Activated naive CD8-positive, alpha-beta T cell (primary cell): ENCODE data around the gene LYPD8.
"Not testable (repeated sequence)": the region's sequence is repeated elsewhere in the genome, so short reads cannot be mapped to it uniquely, and the experiment has no call there.

Experiments
- H3K27ac Mint-ChIP-seq: one replicate; pipeline ENCODE4 v1.8.0; 2021; ENCODE audit warnings: mixed read lengths
- H3K27me3 Mint-ChIP-seq: one replicate; pipeline ENCODE4 v1.8.0; 2021; ENCODE audit warnings: mixed read lengths
- H3K36me3 Mint-ChIP-seq: one replicate; pipeline ENCODE4 v1.8.0; 2021; ENCODE audit warnings: mixed read lengths
- H3K4me1 Mint-ChIP-seq: one replicate; pipeline ENCODE4 v1.8.0; 2021; ENCODE audit warnings: low read depth, mixed read lengths
- H3K4me3 Mint-ChIP-seq: one replicate; pipeline ENCODE4 v1.8.0; 2021; ENCODE audit warnings: mild to moderate bottlenecking, mixed read lengths
- H3K9me3 Mint-ChIP-seq: one replicate; pipeline ENCODE4 v1.8.0; 2021; ENCODE audit warnings: low read depth, mixed read lengths

The LYPD8 gene, protein sequence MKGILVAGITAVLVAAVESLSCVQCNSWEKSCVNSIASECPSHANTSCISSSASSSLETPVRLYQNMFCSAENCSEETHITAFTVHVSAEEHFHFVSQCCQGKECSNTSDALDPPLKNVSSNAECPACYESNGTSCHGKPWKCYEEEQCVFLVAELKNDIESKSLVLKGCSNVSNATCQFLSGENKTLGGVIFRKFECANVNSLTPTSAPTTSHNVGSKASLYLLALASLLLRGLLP

GRCh38 chr1:248755517-248755916 is at the start of gene LYPD8:
Gene LYPD8, minus strand, starts transcription at chr1:248755759. Its CDS starts 4,678 bp downstream, at chr1:248751081.
- no peak within 1 kb of the TSS for H3K27ac Mint-ChIP-seq

GRCh38 chr1:248804771-248805681 is 49.5 kb upstream of the LYPD8 start:
- H3K27ac Mint-ChIP-seq: no peak overlapping the region
- H3K4me1 Mint-ChIP-seq: peaks cover 11% of the 10 kb centered on the region
- H3K9me3 Mint-ChIP-seq: no peaks in the 10 kb centered on the region
- H3K4me3 Mint-ChIP-seq: no peak overlapping the region
- H3K36me3 Mint-ChIP-seq: no peaks in the 10 kb centered on the region
- H3K27me3 Mint-ChIP-seq: peaks cover 10% of the 10 kb centered on the region

More at GRCh38 chr1:248755517-248755916, at the start of gene LYPD8:
- Mint-ChIP-seq H3K27me3 (peaks cover 2% of the 10 kb centered on the region), H3K9me3 (peaks cover under 1% of the 10 kb centered on the region), H3K4me3 (no peak within 1 kb of the TSS), H3K4me1 (peaks cover 14% of the 10 kb centered on the region), H3K36me3 (peaks cover under 1% of the 10 kb centered on the region)

GRCh38 chr1:248803501-248803900 is 47.9 kb upstream of the LYPD8 start:
- not testable (repeated sequence) for H3K27ac Mint-ChIP-seq

GRCh38 chr1:248802454-248802853 is 46.9 kb upstream of the LYPD8 start:
- H3K36me3 Mint-ChIP-seq: no peaks in the 10 kb centered on the region
- H3K4me3 Mint-ChIP-seq: no peak overlapping the region
- H3K4me1 Mint-ChIP-seq: peaks cover 11% of the 10 kb centered on the region
- no peak overlapping the region for H3K27ac Mint-ChIP-seq
- no peaks in the 10 kb centered on the region for H3K9me3 Mint-ChIP-seq
- peaks cover 14% of the 10 kb centered on the region for H3K27me3 Mint-ChIP-seq

More at GRCh38 chr1:248803501-248803900, 47.9 kb upstream of the LYPD8 start:
- H3K36me3 Mint-ChIP-seq, H3K9me3 Mint-ChIP-seq, H3K4me3 Mint-ChIP-seq: not testable (repeated sequence)
- Mint-ChIP-seq H3K4me1 (peaks cover 11% of the 10 kb centered on the region), H3K27me3 (peaks cover 12% of the 10 kb centered on the region)

GRCh38 chr1:248800459-248800858 is 44.9 kb upstream of the LYPD8 start:
- Mint-ChIP-seq H3K36me3 (peaks cover 3% of the 10 kb centered on the region), H3K4me1 (peaks cover 9% of the 10 kb centered on the region), H3K27ac (no peak overlapping the region), H3K4me3 (no peak overlapping the region), H3K27me3 (peaks cover 17% of the 10 kb centered on the region), H3K9me3 (no peaks in the 10 kb centered on the region)

DNA sequence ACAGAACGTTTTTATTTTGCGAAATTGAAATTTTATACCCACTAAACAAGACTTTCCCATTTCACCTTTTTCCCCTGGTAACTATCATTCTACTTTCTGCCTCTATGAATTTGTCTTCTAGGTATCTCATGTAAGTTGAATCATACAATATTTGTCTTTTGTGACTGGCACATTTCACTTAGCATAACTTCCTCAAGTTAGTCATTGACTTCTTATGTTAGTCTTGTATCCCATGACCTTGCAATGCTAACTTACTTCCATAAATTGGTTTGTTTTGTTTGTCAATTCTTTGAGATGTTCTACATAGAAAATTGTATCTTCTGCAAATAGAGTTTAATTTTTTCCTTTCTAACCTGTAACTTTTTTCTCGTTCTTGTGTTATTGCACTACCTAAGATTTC is 43.2 kb upstream of the LYPD8 start:
- H3K4me1 Mint-ChIP-seq: no peaks in the 10 kb centered on the region
- H3K36me3 Mint-ChIP-seq: peaks cover 6% of the 10 kb centered on the region
- H3K4me3 Mint-ChIP-seq: no peak overlapping the region
- peaks cover 16% of the 10 kb centered on the region for H3K27me3 Mint-ChIP-seq
- H3K9me3 Mint-ChIP-seq: peaks cover 5% of the 10 kb centered on the region
- no peak overlapping the region for H3K27ac Mint-ChIP-seq

DNA sequence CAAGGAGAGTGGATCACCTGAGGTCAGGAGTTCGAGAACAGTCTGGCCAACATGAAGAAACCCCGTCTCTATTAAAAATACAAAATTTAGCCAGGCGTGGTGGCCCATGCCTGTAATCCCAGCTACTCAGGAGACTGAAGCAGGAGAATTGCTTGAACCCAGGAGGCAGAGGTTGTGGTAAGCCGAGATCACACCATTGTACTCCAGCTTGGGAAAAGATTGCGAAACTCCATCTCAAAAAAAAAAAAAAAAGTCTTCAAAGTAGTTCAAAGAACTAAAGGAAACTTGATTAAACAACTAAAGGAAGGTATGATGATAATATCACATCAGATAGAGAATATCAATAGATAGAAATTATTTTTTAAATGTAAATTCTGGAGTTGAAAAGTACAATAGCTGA is 39.1 kb upstream of the LYPD8 start:
- H3K4me3 Mint-ChIP-seq, H3K9me3 Mint-ChIP-seq, H3K27me3 Mint-ChIP-seq, H3K27ac Mint-ChIP-seq, H3K4me1 Mint-ChIP-seq, H3K36me3 Mint-ChIP-seq: not testable (repeated sequence)

GRCh38 chr1:248793592-248793991 is 38.0 kb upstream of the LYPD8 start:
- Mint-ChIP-seq H3K36me3 (peaks cover 6% of the 10 kb centered on the region), H3K27me3 (peaks cover 5% of the 10 kb centered on the region), H3K4me1 (no peaks in the 10 kb centered on the region), H3K27ac (no peak overlapping the region), H3K9me3 (peaks cover 7% of the 10 kb centered on the region), H3K4me3 (no peak overlapping the region)

- Mint-ChIP-seq H3K9me3 (peaks cover 7% of the 10 kb centered on the region), H3K4me3 (no peak overlapping the region), H3K36me3 (peaks cover 6% of the 10 kb centered on the region)
Measured at GRCh38 chr1:248792342-248792741, 36.8 kb upstream of the LYPD8 start.

GRCh38 chr1:248791010-248791409 is 35.5 kb upstream of the LYPD8 start:
- Mint-ChIP-seq H3K27ac (no peak overlapping the region), H3K27me3 (peaks cover 3% of the 10 kb centered on the region), H3K4me1 (no peaks in the 10 kb centered on the region), H3K4me3 (no peak overlapping the region), H3K36me3 (peaks cover 4% of the 10 kb centered on the region), H3K9me3 (peaks cover 7% of the 10 kb centered on the region)

More at GRCh38 chr1:248792342-248792741, 36.8 kb upstream of the LYPD8 start:
- Mint-ChIP-seq H3K4me1 (no peaks in the 10 kb centered on the region), H3K27me3 (peaks cover 4% of the 10 kb centered on the region), H3K27ac (no peak overlapping the region)

DNA sequence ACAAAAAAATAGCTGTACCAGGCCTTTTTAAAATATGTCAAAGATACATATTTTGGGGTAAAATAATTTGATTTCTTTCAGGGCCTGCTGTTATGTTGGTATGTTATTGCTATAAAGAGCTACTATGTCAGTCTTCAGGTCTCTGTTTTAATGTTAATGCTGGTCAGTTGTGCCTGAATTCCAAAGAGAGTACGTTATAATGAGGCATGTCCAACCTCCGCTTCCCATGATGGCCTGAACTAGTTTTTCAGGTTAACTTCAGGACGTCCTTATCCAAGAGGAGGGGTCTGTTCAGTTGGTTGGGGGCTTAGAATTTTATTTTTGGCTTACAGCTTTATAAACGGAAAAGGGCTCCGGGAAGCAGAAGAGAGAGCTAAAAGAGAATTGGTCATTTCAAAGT is 34.9 kb upstream of the LYPD8 start:
- H3K27ac Mint-ChIP-seq: no peak overlapping the region
- peaks cover 4% of the 10 kb centered on the region for H3K36me3 Mint-ChIP-seq

GRCh38 chr1:248789337-248789736 is 33.8 kb upstream of the LYPD8 start:
- H3K4me1 Mint-ChIP-seq, H3K27me3 Mint-ChIP-seq, H3K36me3 Mint-ChIP-seq, H3K4me3 Mint-ChIP-seq, H3K27ac Mint-ChIP-seq, H3K9me3 Mint-ChIP-seq: not testable (repeated sequence)

More for the DNA sequence above, 34.9 kb upstream of the LYPD8 start:
- Mint-ChIP-seq H3K4me3 (no peak overlapping the region), H3K4me1 (no peaks in the 10 kb centered on the region), H3K9me3 (peaks cover 7% of the 10 kb centered on the region), H3K27me3 (peaks cover 3% of the 10 kb centered on the region)

DNA sequence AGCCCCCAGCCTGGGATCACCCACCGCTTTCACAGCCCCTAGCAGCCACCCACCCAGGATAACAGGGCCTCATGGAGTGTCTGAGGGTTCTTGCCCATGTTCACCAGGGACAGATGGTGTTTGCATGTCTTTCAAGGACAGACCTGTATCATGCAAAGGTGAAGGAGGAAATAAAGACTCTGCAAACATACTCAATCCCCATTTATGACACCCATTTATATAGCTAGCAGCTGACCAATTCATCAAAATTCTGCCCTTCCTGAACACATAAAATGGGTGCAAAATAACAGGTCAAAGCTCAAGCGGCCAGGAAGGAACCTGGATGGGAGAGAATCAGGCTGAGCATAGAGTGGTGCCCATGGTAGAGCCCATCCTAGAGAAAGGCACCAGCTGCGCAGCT is 32.8 kb upstream of the LYPD8 start:
- H3K9me3 Mint-ChIP-seq: no peaks in the 10 kb centered on the region
- no peaks in the 10 kb centered on the region for H3K4me1 Mint-ChIP-seq
- H3K4me3 Mint-ChIP-seq: no peak overlapping the region
- H3K36me3 Mint-ChIP-seq: no peaks in the 10 kb centered on the region
- peaks cover 3% of the 10 kb centered on the region for H3K27me3 Mint-ChIP-seq
- no peak overlapping the region for H3K27ac Mint-ChIP-seq

- Mint-ChIP-seq H3K4me1 (no peaks in the 10 kb centered on the region), H3K27me3 (peaks cover 3% of the 10 kb centered on the region), H3K27ac (no peak overlapping the region), H3K36me3 (no peaks in the 10 kb centered on the region), H3K9me3 (no peaks in the 10 kb centered on the region), H3K4me3 (no peak overlapping the region)
Measured at GRCh38 chr1:248787430-248787829, 31.9 kb upstream of the LYPD8 start.

GRCh38 chr1:248786156-248786555 is 30.6 kb upstream of the LYPD8 start:
- H3K36me3 Mint-ChIP-seq: peaks cover 5% of the 10 kb centered on the region
- H3K27ac Mint-ChIP-seq: no peak overlapping the region
- no peaks in the 10 kb centered on the region for H3K4me1 Mint-ChIP-seq
- peaks cover 10% of the 10 kb centered on the region for H3K27me3 Mint-ChIP-seq
- H3K4me3 Mint-ChIP-seq: no peak overlapping the region
- H3K9me3 Mint-ChIP-seq: peaks cover 5% of the 10 kb centered on the region
